ENCODE measurements around the gene ABCB11. TPM values are rescaled to one million over a fixed set of nuclear protein-coding genes. Genes with fewer than 3 reads are reported as not detected.
A peak's percentile ranks its signal among the peaks of the same experiment; 100 is the strongest.
"Not testable (repeated sequence)": the region's sequence is repeated elsewhere in the genome, so short reads cannot be mapped to it uniquely, and the experiment has no call there.

The ABCB11 gene
- polyA plus RNA-seq, 3 donors, result 0.01 to 0.13 (median 0.03) TPM

DNA sequence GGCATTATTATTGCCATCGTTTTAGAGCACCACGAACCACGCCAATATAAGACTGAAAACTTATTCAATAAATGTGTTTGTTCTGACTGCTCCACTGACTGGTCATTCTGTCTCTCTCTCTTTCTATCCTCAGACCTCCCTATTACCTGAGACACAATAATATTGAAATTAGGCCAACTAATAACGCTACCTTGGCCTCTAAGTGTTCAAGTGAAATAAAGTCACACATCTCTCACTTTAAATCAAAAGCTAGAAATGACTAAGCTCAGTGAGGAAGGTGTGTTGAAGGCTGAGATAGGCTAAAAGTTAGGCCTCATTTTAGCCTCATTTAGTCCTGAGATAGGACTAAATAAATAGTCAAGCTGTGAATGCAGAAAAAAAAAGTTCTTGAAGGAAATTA lies 91.2 kb downstream of the ABCB11 start:
- no peak for DNase-seq (ENCODE audit: low read depth in 3 of 3, low spot score in 2 of 3)

DNA sequence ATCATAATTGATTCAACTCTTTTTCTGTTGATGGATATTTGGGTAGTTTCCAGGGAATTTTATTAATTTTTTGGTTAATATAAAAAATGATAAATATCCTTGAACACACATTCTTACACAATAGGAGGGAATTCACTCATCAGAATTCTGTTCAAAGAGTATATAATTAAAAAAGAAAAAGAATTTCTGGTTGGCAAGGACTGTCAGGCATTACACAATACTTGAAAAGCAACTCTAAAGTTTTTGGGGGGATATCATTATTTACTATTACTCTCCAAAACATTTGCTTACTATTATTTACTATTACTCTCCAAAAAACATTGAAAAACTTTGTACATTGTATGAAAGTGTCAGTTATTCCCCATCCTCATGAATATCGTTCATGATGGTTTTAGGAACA lies 92.1 kb downstream of the ABCB11 start:
- DNase-seq (ENCODE audit: low read depth in 3 of 3, low spot score in 2 of 3), result no peak

DNA sequence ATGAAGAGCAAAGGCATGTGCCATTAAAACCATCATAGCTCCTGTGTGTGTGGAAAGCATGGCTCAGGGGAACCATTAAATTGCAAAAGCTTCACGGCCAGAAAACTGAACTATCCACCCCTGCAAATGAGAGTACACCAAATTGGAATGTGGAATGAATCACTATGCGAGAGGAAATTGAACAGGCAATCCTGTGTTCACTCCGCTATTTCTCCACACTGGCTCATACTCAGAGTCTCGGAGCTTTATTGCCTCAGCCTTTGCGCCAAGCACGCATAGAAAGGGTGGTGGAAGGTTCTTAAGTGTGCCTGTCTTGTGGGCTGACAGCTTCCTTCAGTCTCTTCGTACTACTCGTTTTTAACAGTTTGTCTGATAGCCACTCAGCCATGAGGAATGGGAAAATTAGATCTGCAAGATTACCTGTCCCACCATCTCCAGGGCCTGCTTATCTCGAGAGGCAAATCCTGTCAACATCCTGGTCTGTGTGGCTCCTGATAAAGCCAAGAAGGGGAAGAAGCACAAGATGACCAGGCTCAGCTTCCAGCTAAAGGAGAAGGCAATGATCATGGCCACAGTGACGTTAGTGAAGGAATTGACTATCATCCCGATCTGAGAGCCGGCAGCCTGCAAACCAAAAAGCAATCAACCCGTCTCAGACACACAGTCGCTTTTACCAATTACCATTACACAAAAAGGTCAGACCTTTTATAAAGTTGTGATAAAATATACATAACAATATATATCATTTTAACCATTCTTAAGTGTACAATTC lies 95.1 kb downstream of the ABCB11 start:
- DNase-seq (ENCODE audit: low read depth in 3 of 3, low spot score in 2 of 3), result no peak

- DNase-seq (ENCODE audit: low read depth in 3 of 3, low spot score in 2 of 3), result no peak
These were observed 96.3 kb downstream of the ABCB11 start for GRCh38 chr2:168934826-168935225.

GRCh38 chr2:168932174-168932573 lies 99.0 kb downstream of the ABCB11 start:
- not testable (repeated sequence) for DNase-seq (ENCODE audit: low read depth in 3 of 3, low spot score in 2 of 3)

DNA sequence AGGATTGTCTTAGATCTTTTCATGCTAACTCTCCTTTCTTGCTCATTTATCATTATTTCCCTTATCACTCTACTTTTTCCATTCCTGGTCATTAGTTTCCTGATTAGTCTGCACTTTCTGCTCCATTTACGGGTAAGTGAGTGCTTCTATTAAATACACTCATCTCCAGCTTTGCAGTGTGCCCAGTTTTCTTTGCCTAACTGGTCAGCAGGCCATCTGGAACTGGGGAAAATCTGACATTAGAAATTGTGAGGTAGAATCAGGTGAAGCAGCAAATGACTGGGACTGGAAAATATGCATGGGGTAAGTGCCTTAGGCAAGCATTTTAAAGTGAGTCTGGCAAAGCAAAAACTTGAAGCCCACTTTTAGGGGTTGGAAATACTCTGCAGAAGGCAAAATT lies 100.9 kb downstream of the ABCB11 start:
- DNase-seq (ENCODE audit: low read depth in 3 of 3, low spot score in 2 of 3), result no peak

DNA sequence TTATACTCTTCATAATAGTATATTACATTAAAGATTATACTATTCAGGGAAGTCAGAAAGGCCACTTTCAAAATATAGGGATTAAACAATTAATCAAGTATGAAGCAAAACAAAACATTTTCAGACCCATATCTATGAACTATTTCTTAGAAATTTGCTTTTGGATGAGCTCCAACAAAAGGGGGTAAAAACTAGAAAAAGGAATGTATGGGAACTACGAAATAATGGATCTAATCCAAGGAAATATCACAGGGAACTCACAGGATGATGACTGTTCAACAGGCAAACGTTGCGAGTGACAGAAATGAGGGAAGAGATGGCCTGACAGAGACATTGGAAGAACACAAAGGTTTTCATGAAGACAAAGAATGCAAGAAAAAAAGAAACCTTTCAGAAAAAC lies 102.1 kb downstream of the ABCB11 start:
- DNase-seq (ENCODE audit: low read depth in 3 of 3, low spot score in 2 of 3), result no peak

DNA sequence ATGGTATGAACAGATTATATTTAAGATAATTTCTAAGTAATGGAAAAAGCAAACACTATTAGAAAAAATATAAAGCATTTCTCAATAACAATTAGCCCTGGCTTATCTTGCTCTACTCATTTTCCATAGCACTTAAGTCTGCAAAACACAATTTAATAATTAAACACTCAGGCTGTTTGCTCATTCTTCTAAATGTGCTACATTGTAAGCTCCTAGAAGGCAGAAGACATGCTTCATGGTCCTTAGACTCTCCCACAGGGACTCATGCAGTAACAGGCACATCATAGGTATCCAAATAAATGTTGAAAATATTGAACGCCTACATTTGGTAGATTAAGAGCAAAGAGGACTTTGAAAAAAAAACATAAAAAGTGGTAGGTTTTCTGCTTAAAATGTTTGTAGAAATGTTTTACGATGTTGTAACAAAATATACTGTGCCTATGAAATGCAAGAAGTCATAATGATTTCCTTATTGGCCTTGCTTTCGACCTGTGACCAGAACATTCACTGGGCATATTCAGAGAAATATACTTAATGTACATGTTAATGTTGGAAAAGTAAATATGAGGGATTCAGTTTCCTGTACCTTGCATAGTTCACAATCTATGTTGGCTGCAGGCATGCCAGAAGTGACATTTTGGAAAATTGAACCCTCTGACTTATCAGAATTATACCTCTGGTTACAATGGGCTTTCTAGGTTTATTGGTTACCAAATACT lies 102.9 kb downstream of the ABCB11 start:
- no peak for DNase-seq (ENCODE audit: low read depth in 3 of 3, low spot score in 2 of 3)

DNA sequence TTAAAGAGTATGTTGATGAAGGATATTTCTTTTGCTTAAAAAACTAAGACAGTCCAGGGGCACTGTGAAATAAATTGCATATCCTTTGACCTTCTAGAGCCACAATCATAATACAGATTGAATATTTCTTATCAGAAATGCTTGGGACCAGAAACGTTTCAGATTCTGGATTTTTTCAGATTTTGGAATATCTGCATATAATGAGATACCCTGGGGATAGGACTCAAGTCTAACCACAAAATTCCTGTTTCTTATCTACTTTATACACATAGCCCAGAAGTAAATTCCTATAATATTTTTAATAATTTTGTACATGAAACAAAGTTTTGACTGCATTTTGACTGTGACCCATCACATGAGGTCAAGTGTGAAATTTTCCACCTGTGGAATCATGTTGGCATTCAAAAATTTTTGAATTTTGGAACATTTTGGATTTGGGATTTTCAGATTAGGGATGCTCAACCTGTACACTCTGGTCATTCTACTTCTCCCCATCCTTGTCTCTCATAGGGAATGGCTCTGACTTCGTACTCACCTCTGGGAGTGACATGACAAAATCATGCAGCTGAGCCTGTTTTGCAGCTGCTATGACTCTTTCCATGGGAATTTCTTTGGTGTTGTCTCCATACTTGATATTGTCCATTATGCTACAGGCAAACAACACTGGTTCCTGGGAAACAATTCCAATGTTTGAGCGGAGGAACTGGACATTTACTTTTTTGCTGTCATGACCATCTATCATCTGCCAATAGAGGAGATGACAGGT lies 104.3 kb downstream of the ABCB11 start:
- DNase-seq (ENCODE audit: low read depth in 3 of 3, low spot score in 2 of 3), result no peak

GRCh38 chr2:168920504-168921157 lies 110.5 kb downstream of the ABCB11 start:
- peak in 1 of 3 donors; percentile 10 for DNase-seq (ENCODE audit: low read depth in 3 of 3, low spot score in 2 of 3)

DNA sequence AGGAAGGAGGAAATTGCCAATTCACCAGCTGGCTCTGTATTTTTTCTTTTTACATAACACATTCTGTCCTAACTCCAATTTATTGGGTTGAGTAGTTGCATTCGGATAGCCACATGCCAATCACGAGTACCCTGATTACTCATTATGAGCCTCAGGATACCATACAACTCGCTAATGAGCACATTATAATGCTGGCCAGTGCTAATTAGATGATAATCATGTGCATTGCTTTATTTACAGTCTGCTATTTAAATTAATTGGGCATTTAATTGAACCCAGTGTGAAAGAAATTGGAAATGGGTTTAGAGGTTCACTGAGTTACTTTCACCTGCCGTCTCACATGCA lies 114.8 kb downstream of the ABCB11 start:
- DNase-seq (ENCODE audit: low read depth in 3 of 3, low spot score in 2 of 3), result no peak

- DNase-seq (ENCODE audit: low read depth in 3 of 3, low spot score in 2 of 3), result no peak
These were observed 115.4 kb downstream of the ABCB11 start for GRCh38 chr2:168915441-168916330.

GRCh38 chr2:168913495-168913894 lies 117.6 kb downstream of the ABCB11 start:
- DNase-seq (ENCODE audit: low read depth in 3 of 3, low spot score in 2 of 3), result no peak

DNA sequence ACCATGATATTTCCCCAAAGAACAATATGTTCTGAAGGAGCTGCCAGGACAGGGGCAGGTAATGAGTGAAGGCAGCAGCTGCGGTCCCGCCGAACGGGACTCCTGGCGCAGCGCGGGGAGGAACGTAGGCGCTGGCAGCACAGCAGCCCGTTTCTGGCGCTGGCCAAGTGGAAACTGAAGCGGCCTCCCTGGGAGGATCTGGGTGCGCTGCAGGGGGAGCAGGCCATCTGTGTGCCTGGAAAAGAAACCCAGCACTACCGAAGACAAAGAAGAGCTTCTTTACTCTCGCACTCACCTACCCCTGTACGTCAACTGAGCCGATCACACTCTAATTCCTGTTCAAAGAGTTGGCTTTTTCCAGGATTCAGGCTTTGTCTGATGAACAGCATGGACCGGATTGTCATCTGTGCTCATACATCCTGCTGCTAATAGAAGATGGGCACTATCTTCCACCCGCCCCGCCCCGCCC lies 118.2 kb downstream of the ABCB11 start:
- no peak for DNase-seq (ENCODE audit: low read depth in 3 of 3, low spot score in 2 of 3)

GRCh38 chr2:168912466-168912865 lies 118.7 kb downstream of the ABCB11 start:
- no peak for DNase-seq (ENCODE audit: low read depth in 3 of 3, low spot score in 2 of 3)

GRCh38 chr2:168910330-168910729 lies 120.8 kb downstream of the ABCB11 start:
- no peak for DNase-seq (ENCODE audit: low read depth in 3 of 3, low spot score in 2 of 3)

DNA sequence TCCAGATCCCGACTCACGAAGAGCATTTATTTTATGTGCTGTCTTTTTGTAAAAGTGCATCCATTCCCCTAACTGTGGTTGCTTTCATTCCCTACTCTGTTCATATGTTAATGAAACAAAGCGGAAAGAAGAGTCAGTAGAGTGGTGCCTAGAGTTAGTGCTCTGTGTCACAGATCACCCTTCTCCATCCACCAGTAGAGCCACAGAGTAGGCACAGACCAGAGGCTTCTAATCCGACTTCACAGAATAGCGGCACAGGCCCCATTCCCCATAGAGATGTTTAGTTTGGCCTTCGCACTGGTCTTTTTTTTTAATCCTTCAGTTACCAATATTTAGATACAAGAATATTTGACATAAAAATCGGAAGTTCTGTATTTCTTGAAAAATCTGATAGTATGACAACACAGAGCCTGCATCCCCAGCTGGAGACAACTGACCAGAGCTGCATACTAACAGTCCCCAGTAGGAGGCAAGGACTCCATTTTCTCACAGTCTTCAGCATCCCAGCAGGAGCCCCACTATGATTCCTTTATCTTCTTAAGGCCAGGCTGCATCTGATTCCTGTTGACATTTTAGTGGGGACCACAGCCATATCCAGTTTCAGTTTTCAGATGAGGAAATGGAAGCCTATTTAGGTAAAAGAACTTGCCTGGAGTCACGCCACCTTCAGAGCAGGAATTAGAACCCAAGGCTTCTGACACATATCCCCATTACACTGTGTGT lies 123.0 kb downstream of the ABCB11 start:
- DNase-seq (ENCODE audit: low read depth in 3 of 3, low spot score in 2 of 3), result no peak

GRCh38 chr2:168904358-168904757 lies 126.8 kb downstream of the ABCB11 start:
- no peak for DNase-seq (ENCODE audit: low read depth in 3 of 3, low spot score in 2 of 3)

DNA sequence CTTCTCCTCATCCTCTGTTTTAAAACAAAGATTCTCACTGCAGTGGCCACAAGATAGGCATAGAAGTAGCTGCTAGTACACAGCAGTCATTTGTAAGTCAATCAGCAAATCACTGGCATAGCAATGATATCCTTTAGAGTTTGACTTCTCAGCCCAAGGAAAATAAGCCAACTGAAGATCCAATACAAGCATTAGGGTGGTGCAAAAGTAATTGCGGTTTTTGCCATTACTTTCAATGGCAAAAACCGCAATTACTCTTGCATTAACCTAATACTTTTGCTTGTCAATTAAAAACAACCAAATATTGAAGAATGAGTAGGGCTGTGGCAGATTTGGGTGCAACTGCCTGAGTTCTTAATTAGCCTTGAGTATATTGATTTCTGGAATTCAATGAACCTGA lies 127.2 kb downstream of the ABCB11 start:
- no peak for DNase-seq (ENCODE audit: low read depth in 3 of 3, low spot score in 2 of 3)

Data from right renal cortex interstitium (tissue), 3 donors.